HG03196 (cell line): ENCODE measurements around the gene FNDC3B.

Experiments used
- ATAC-seq: cut with Tn5 transposase; IDR thresholded peaks from one replicate; pipeline ENCODE4 v1.9.1; 2021; ENCODE audit not compliant: unreplicated experiment

FNDC3B gene

GRCh38 chr3:172324611-172325203 lies 285.3 kb downstream of the FNDC3B start:
- ATAC-seq: no peak

- ATAC-seq: no peak
Observed at GRCh38 chr3:172325461-172325860, 286.1 kb downstream of the FNDC3B start.

- no peak for ATAC-seq
Observed at GRCh38 chr3:172326993-172327392, 287.6 kb downstream of the FNDC3B start.

- ATAC-seq: no peak
Observed at GRCh38 chr3:172328282-172328681, 288.9 kb downstream of the FNDC3B start.

GRCh38 chr3:172329070-172329469 lies 289.7 kb downstream of the FNDC3B start:
- ATAC-seq: no peak

GRCh38 chr3:172330413-172330812 lies 291.0 kb downstream of the FNDC3B start:
- no peak for ATAC-seq

- peak; percentile 74 for ATAC-seq
Observed at GRCh38 chr3:172332256-172333041, 293.1 kb downstream of the FNDC3B start.

- no peak for ATAC-seq
Observed at GRCh38 chr3:172333042-172333377, 293.6 kb downstream of the FNDC3B start.

GRCh38 chr3:172333692-172334457 lies 294.5 kb downstream of the FNDC3B start:
- no peak for ATAC-seq

- ATAC-seq: no peak
Observed at GRCh38 chr3:172334671-172335207, 295.4 kb downstream of the FNDC3B start.

GRCh38 chr3:172339892-172340291 lies 300.5 kb downstream of the FNDC3B start:
- ATAC-seq: no peak

GRCh38 chr3:172340583-172340982 lies 301.2 kb downstream of the FNDC3B start:
- no peak for ATAC-seq

- peak; percentile 68 for ATAC-seq
Observed at GRCh38 chr3:172341482-172342059, 302.2 kb downstream of the FNDC3B start.

GRCh38 chr3:172342097-172342659 lies 302.8 kb downstream of the FNDC3B start:
- no peak for ATAC-seq

- no peak for ATAC-seq
Observed at GRCh38 chr3:172343117-172343516, 303.7 kb downstream of the FNDC3B start.

- no peak for ATAC-seq
Observed at GRCh38 chr3:172343979-172344378, 304.6 kb downstream of the FNDC3B start.

GRCh38 chr3:172346161-172346560 lies 306.8 kb downstream of the FNDC3B start:
- ATAC-seq: no peak

GRCh38 chr3:172347895-172348679 lies 308.7 kb downstream of the FNDC3B start:
- no peak for ATAC-seq

GRCh38 chr3:172351895-172352466 lies 312.6 kb downstream of the FNDC3B start:
- no peak for ATAC-seq

- no peak for ATAC-seq
Observed at GRCh38 chr3:172352786-172353185, 313.4 kb downstream of the FNDC3B start.
